GOT3 (cell line): ENCODE measurements around the gene PIK3C2G.

ENCODE experiments used
- DNase-seq: peaks from one replicate; lab custom pipeline; 2025; ENCODE audit warnings: mixed read lengths; lab: John Stamatoyannopoulos, UW

PIK3C2G gene

DNA sequence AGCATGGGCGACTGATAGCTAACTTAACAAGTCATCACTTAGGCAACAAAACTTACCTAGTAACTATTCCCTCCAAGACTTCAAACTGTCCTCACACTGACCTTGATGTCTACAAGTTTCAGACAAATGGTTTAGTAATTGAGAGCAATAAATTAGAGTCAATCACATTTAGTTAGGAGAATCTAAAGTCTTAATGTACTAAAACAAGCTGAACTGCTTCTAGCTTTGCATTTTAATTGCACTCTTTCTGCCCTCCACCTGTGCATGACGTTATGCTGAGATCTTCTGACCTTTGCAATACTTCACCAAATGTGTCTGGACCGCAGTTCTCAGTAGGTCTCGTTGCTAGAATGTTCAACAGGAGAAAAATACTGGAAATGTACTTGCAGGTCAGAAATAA is 158.0 kb downstream of the PIK3C2G start:
- DNase-seq, result no peak

DNA sequence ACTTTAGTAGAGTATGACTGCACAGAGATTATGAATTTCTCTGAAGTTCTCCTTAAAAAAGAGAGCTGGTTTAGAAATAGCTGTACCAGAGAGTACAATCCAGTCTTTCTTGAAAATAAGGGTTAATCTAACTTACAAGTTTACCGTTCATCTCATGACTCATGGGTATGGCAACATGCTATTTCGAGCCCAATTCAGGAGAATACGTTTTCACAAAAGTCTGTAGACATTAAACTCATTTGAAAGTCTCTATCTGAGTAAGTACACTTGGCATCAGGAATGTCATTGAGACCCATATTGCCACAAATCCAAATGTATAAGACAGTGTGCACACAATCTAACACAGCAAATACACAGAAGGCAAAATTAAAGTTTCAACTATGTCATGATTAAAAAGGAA is 160.5 kb downstream of the PIK3C2G start:
- no peak for DNase-seq

- DNase-seq, result no peak
Observed at GRCh38 chr12:18422871-18423270, 161.6 kb downstream of the PIK3C2G start.

DNA sequence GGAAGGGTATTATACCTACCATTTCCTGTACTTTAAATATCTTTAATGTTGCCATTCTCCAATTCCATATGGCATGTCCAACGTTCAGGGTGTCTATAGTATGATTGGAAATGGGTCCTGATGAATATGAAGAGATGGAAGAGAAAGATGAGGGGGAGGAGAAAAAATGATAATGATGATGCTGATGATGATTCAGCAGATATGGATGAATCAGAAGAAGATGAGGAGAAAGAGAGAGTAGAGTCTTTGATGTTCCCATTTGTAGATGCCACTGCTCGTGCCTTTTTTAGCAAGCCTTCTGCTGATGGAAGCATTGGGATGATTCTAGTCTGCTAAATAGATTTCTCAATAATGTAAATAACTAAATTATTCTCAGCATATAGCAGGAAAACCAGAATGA is 163.5 kb downstream of the PIK3C2G start:
- DNase-seq, result no peak

DNA sequence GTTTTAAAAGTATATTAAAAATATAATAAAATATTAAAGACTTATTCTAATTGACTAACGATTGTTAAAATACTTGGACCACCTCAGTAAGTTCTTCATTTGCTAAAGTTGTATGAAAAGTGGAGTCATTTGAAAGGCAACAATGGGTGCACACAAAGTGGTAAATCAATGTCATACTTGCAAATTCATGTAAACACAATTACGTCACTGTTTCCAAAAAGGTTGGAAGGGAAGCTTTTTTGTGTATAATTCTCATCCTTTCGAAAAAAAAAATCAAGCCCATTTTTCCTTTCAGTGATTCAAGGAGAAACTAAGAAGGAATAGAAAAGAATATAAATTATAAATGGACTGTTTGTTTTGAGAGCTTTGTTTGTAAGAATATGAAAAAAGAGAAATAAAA is 166.2 kb downstream of the PIK3C2G start:
- no peak for DNase-seq

DNA sequence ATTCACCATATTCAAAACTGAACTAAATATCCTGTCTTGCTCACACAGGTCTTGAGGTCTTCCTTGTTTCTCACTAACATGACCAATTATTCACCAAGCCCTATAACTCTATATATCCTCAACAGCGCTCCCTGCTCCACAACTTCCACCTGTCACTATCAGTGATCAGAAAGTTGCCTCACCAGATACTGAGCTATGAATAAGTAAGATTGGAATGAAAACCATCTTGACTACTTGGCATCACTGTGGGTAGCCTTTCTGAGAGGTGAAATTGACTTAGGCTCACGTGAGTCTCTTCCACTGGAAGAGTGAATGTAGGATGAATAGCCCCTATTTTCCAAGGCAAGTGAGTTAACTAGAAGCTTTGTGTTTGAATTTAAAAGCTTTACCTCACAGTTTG is 167.1 kb downstream of the PIK3C2G start:
- no peak for DNase-seq

DNA sequence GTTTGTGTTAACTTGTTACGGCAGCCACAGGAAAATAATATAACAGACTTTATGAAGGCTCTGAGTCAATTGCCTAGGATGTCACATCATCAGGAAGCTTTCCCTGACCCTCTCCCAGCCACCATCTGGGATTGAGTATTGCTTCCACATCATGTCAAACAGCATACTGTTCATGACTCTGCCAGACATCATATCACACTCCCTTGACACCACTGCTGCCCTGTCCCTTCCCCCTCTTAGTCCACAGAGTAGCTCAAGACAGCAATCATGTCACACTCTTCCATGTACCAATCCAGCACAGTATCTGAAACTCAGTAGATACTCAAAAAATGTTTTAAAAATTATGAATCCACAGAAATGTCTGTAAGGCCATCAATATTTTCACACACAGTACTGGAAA is 168.0 kb downstream of the PIK3C2G start:
- DNase-seq, result no peak

GRCh38 chr12:18430425-18431048 is 169.2 kb downstream of the PIK3C2G start:
- no peak for DNase-seq

DNA sequence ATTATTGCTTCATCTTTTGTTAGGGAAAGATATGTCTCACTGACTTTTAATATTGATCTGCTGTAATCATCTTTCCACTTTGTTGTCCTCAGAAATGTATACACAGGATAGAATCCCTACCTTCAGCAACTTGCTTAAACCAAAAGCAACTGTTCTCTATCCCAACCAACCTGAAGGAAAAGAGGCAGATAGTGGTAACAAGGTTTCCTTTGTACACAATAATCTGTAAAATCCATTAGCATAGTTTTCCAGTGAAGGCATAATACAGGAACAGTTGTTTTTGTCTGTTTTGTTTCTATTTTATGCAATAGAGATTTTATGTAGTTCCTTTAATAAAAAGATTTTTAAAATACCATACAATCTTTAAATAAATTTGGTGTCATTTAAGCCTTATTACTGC is 170.5 kb downstream of the PIK3C2G start:
- no peak for DNase-seq

GRCh38 chr12:18432206-18432605 is 170.9 kb downstream of the PIK3C2G start:
- no peak for DNase-seq

GRCh38 chr12:18436170-18436569 is 174.9 kb downstream of the PIK3C2G start:
- DNase-seq, result no peak

DNA sequence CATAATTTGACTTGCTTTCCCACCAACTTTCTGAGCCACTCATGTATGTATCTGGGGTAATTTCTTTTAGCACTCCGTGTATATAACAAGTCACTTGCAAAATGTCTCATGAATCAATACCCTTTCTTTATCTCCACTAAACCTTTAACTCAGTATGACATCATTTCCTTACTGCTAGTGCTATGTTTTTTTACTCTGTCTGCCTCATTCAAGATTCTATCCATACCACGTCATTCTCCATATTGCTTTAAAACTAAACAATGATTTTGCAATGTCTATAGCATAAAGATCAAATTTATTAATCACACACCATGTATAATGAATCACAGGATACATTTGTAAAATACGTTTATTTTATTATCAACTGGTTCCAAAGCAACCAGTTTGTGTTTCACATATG is 178.2 kb downstream of the PIK3C2G start:
- DNase-seq, result no peak

GRCh38 chr12:18443768-18444437 is 182.6 kb downstream of the PIK3C2G start:
- DNase-seq, result no peak

DNA sequence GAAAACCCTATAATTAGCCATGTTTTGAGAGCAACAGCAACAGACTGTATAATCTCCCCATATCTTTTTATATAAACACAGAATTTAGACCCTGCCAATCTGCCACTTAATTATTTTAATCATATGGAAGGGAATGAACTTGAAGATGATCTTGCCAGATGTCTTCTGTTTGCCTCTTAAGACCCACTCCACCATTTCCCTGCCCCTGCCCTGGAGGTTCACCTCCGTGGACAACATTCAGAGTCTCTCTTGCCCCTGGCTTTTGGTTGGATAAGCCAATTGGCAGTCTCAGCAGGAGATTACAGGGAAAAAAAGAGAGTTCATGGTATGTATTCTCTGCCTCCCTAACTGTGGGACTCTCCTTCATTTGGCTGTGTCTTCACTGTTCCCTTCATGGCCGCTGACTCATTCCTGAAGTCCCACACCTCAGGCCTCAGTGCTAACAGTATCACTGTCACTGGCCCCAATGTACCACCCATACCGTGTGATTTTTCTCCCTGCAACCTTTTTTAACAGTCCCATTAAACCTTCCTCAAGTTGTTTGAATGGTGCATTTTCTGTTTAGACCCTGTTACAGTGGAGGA is 184.8 kb downstream of the PIK3C2G start:
- no peak for DNase-seq

DNA sequence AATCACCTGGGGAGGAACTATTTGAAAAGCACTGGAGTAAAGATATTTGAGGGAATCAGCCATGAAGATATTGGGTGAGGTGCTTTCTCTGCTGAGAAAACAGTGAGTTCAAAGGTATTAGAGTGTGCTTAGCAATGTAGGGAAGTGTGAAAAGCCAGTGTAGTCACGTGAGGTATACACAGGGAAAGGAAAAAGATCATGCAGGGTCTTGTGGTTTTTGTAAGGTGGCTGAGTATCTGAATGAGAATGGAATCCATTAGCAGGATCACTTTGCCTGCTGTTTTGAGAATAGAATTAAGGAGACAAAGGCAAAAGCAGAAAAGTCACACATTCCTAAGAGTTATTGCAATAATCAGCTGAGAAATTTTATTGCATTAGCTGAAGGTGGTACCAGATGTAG is 193.0 kb downstream of the PIK3C2G start:
- DNase-seq, result no peak

DNA sequence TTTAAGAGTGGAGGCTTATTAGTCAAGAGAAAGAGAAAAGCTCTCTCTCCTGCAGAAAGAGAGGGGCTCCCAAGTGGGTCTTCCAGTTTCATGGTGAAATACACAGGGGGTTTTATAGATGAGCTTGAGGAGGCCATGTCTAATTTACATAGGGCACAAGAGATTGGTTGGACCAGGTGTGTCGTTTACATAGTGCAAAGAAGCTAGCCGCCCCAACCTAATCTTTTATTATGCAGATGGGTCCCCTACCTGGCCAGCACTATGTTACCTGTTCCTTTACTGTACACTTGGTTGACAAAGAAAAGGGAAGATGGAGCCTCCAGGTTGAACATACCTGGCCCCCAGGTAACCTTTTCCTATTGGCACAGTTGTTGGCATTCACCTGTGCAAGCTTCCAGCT is 195.0 kb downstream of the PIK3C2G start:
- DNase-seq, result no peak

DNA sequence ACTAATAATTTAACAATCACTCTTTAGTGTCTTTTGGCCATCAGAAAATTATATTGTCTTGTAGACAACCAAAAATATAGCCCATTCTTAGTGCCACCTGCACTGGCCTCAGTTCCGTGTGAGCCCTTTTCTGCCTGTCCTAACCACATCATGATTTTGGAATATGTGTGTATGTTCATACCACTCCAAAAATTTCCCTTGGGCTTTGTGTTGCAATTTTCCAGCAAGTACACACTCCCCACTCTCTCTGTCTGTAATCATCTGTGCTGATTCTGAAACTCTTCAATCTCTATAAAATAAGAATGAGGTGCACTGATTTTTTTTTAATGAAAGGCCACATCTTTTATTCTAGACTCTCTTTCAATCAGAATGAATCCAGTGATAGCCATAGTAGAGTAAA is 196.0 kb downstream of the PIK3C2G start:
- no peak for DNase-seq

DNA sequence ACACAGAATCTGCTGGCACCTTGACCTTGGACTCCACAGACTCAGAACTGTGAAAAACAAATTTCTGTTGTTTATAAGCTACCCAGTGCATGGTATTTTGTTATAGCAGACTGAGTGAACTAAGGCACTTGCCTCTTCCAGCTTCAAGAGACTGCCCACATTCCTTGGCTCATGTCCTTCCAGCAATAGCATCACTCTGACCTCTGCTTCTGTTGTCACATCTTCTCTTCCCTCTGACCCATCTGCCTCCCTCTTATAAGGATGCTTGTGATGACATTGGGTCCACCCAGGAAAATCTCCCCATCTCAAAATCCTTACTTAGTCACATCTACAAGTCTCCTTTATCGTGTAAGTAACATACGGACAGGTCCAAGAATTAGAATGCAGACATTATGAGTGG is 200.4 kb downstream of the PIK3C2G start:
- no peak for DNase-seq

DNA sequence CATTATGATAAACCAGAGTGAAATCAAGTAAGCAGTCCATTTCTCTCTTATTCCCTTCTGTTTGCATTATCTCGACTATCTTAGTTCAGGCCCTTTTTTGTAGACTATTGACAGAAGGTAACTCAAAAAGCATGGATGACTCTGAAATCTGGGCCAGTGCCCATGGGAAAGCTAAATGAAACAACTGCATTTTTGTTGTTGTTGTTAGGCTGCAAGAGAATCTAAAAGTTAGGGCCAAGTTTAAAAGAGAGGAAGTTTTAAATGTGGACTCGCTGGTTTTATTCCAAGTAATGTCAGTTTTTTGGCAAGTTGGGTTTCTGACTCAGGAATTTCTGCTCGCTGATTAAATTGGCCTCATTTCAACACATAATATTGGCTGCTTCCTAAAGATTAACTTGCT is 201.1 kb downstream of the PIK3C2G start:
- no peak for DNase-seq

GRCh38 chr12:18467620-18468245 is 206.4 kb downstream of the PIK3C2G start:
- DNase-seq, result no peak

DNA sequence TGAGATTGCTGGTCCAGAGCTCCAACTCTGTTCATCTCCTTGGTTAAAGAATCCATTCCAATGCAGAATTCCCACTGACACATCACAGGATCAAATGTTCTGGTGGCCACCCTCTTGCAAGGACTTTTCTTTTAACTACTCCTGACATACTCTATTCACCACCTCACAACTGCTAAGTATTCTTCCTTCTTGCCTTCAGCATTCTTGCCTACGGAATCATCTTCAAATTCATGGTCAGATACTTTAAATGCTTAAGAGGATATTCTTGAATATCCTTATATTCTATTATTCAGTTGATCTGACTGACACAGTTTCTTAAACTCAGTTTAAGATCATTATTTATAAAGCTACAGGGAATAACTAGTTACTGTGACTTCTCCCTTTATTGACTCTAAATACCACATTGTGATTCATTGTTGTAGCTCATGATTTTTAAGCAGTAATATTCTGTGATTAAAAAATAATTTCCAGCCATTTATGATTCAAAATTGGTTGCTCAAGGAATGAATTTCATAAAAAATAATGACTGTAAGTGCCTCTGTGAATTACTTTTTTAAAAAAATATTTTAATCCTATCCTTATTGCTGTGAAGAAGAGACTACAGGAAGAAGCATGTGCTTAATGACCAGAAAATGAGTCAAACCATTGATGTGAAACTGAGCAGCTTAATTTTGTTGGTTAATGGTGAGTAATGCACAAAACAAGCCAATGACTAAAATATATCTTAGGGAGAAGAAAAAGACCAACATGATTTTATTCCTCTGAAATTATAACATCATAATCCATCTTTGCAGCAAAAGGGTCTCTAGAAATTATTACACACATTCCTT is 207.1 kb downstream of the PIK3C2G start:
- no peak for DNase-seq

DNA sequence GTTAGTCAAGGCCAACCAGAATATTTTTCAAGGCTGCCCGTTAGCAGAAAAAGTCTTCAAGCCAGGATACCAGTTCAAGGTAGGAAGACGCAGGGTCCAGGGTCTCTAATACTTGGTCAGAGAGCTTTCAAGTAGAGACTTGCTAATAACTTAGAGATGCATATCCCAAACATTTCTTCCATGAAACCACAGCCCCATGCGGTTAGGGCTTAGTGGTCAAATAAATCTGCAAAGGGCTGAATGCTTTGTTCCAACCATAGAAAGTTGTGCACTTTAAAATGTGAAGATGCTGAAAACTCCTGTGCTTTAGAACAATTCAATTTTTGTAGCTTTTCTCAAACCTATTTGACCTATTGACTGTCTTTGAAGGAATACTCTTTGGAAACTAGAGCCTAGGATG is 208.9 kb downstream of the PIK3C2G start:
- DNase-seq, result no peak
